HL-60 (cell line): ENCODE data around the gene ZNRF1.
"Not testable (repeated sequence)": the region's sequence is repeated elsewhere in the genome, so short reads cannot be mapped to it uniquely, and the experiment has no call there.

ENCODE experiments used
- DNase-seq, 2 experiments: peaks; one replicate each; pipeline ENCODE4 v3.0.0-alpha.2; 2010 to 2020; ENCODE audit warnings: low read depth in 1 of 2, low spot score in 1 of 2
- H3K27ac ChIP-seq: fragments of 250-450 bp; sonication (Bioruptor Pico); replicated peaks from 2 replicates; pipeline ENCODE4 v1.5.1; 2020; ENCODE audit warnings: mild to moderate bottlenecking, moderate library complexity
- H3K27me3 ChIP-seq: fragments of 250-450 bp; sonication (Bioruptor Pico); 2 replicates; pipeline ENCODE4 v1.5.1; 2021; ENCODE audit warnings: mild to moderate bottlenecking, moderate library complexity; ENCODE audit not compliant: insufficient read depth, poor library complexity, severe bottlenecking
- H3K4me3 ChIP-seq: replicated peaks from 2 replicates; pipeline ENCODE4 v1.5.1; 2011; ENCODE audit warnings: mild to moderate bottlenecking, control low read depth, low read length; ENCODE audit not compliant: insufficient read depth
- CTCF ChIP-seq: IDR thresholded peaks from one replicate; pipeline ENCODE4 v1.5.1; 2011; ENCODE audit warnings: low read length, control low read depth, inconsistent platforms; ENCODE audit not compliant: insufficient read depth
- GABPA ChIP-seq: IDR thresholded peaks from 2 replicates; pipeline ENCODE4 v1.6.1; 2012; ENCODE audit warnings: low read depth
- POLR2AphosphoS5 ChIP-seq: IDR thresholded peaks from 2 replicates; pipeline ENCODE4 v1.6.1; 2012; ENCODE audit warnings: low read depth
- REST ChIP-seq: IDR thresholded peaks from 2 replicates; pipeline ENCODE4 v1.6.1; 2012; ENCODE audit warnings: low read depth; ENCODE audit not compliant: insufficient replicate concordance
- SPI1 ChIP-seq: IDR thresholded peaks from 2 replicates; pipeline ENCODE4 v1.6.1; 2012; ENCODE audit warnings: low read depth, mild to moderate bottlenecking, borderline replicate concordance

The ZNRF1 gene

GRCh38 chr16:75011634-75012307 lies 12.9 kb downstream of the ZNRF1 start:
- no peak for TF ChIP-seq REST
- TF ChIP-seq GABPA = no peak
- no peak for TF ChIP-seq POLR2AphosphoS5
- no peak for TF ChIP-seq SPI1
- no peak for TF ChIP-seq CTCF
- Histone ChIP-seq H3K4me3 (no peak overlapping the region), H3K27me3 (no peaks in the 10 kb centered on the region), H3K27ac (no peak overlapping the region)
- no peak for DNase-seq

- DNase-seq = no peak
- Histone ChIP-seq H3K27ac (no peak overlapping the region), H3K27me3 (no peaks in the 10 kb centered on the region), H3K4me3 (no peak overlapping the region)
- no peak for TF ChIP-seq GABPA
- peak; percentile 80 for TF ChIP-seq SPI1
Measured at GRCh38 chr16:75012380-75013081, 13.7 kb downstream of the ZNRF1 start.

- H3K27ac ChIP-seq = not testable (repeated sequence)
Measured at GRCh38 chr16:75013123-75013522, 14.3 kb downstream of the ZNRF1 start.

GRCh38 chr16:75014318-75014717 lies 15.5 kb downstream of the ZNRF1 start:
- TF ChIP-seq POLR2AphosphoS5 (no peak), GABPA (no peak), REST (no peak), CTCF (no peak), SPI1 (no peak)
- DNase-seq = no peak
- Histone ChIP-seq H3K27me3 (no peaks in the 10 kb centered on the region), H3K4me3 (no peak overlapping the region), H3K27ac (no peak overlapping the region)

More at GRCh38 chr16:75013123-75013522, 14.3 kb downstream of the ZNRF1 start:
- not testable (repeated sequence) for DNase-seq, H3K4me3 ChIP-seq, H3K27me3 ChIP-seq

GRCh38 chr16:75016451-75017081 lies 17.7 kb downstream of the ZNRF1 start:
- H3K4me3 ChIP-seq, DNase-seq: not testable (repeated sequence)

More at GRCh38 chr16:75016451-75017081, 17.7 kb downstream of the ZNRF1 start:
- not testable (repeated sequence) for H3K27me3 ChIP-seq, H3K27ac ChIP-seq
